Raji (cell line): Measurements from ENCODE around the gene SLC6A9.

Experiments
- POLR2A ChIP-seq: IDR thresholded peaks from 2 replicates; pipeline ENCODE4 v1.6.1; 2011; ENCODE audit warnings: low read depth, low read length, control low read depth; ENCODE audit not compliant: insufficient read depth

SLC6A9 gene

GRCh38 chr1:44031252-44032169 lies at the start of gene SLC6A9:
TSS of gene SLC6A9 (minus strand) at chr1:44031462. CDS start at chr1:44024277, 7,185 bp downstream.
- TF ChIP-seq POLR2A, result no peak

DNA sequence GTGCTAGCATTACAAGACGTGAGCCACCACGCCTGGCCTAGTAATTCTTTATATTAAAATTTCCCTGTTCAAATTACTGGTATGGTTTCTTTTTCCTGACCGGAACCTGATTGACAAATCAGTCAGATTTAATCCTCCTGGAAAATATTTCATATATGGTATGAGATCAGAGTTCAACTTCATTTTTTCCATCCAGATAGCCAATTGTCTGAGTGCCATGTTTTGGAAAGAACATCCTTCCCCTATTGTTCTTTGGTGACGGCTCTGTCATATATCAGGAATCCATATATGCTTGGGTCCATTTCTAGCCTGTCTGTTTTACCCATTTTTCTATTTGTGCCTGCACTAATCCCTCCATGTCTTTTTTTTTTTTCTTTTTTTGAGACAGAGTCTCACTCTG lies 48.3 kb upstream of the SLC6A9 start:
- no peak for TF ChIP-seq POLR2A

GRCh38 chr1:44078104-44078503 lies 46.8 kb upstream of the SLC6A9 start:
- no peak for TF ChIP-seq POLR2A

- TF ChIP-seq POLR2A, result no peak
Observed at GRCh38 chr1:44077421-44077820, 46.2 kb upstream of the SLC6A9 start.

- no peak for TF ChIP-seq POLR2A
Observed at GRCh38 chr1:44076066-44076465, 44.8 kb upstream of the SLC6A9 start.

GRCh38 chr1:44074415-44074814 lies 43.2 kb upstream of the SLC6A9 start:
- no peak for TF ChIP-seq POLR2A

GRCh38 chr1:44073528-44073927 lies 42.3 kb upstream of the SLC6A9 start:
- TF ChIP-seq POLR2A, result no peak

DNA sequence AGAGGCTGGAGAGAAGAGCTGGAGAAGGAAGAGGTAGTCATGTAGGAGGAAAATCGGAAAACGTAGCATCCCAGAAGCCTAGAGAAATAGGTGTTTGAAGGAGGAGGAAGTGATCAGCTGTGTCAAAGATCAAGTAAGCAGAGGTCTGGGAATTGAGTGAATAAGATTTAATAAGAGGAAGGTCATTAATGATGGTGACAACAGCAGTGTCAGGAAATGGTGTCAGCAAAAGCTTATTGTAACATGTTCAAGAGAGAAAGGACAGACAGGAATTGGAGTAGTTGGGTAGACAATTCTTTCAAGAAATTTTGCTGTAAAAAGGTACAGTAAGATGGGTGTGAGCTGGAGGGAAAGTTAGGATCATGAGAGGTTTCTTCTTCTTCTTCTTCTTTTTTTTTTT lies 41.6 kb upstream of the SLC6A9 start:
- no peak for TF ChIP-seq POLR2A

GRCh38 chr1:44072204-44072603 lies 40.9 kb upstream of the SLC6A9 start:
- no peak for TF ChIP-seq POLR2A

- TF ChIP-seq POLR2A, result no peak
Observed at GRCh38 chr1:44071461-44071860, 40.2 kb upstream of the SLC6A9 start.

DNA sequence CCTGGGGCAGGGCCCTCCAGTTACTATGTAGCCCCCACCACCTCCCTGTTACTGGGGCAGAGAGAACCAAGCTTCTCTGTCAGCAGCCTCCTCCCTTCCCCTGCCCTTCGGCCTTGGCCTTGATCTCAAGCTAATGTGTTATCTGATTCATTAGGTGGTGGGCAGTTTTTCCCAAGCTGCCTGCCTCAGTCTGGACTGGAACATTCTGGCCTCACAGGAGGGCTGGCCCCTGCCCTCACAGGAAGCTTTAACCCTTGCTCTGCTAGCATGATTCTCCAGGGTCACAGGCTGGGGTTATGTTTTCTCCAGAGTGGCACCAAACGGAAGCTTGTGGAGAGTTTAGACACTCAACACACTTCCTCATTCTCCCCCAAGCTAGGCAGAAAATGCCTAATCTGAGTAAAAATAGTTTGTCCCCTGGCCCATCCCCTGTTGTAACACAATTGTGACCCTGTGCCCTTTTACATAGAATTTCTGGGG lies 37.2 kb upstream of the SLC6A9 start:
- no peak for TF ChIP-seq POLR2A

- 0 out of 2 replicates have a peak, but pooled peaks have one; percentile 25 for TF ChIP-seq POLR2A
Observed at GRCh38 chr1:44067266-44068250, 36.3 kb upstream of the SLC6A9 start.

DNA sequence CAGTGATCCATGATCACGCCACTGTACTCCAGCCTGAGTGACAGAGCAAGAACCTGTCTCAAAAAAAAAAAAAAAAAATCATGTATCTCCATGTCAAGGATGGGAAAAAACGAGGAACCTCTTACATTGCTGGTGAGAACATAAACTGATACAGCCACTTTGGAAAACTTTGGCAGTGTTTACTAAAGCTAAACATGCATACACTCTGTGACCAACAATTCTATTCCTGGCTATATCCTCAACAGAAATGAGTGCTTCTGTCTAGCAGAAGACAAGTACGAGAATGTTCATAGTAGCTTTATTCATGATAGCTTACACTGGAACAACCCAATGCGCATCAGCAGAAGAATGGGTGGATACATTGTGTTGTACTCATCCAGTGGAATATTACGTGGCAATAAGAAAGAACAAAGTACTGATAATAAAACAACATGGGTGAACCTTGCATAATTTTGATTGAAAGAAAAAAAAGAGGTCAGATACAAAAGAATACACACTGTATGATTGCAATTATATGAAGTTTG lies 31.5 kb upstream of the SLC6A9 start:
- no peak for TF ChIP-seq POLR2A

DNA sequence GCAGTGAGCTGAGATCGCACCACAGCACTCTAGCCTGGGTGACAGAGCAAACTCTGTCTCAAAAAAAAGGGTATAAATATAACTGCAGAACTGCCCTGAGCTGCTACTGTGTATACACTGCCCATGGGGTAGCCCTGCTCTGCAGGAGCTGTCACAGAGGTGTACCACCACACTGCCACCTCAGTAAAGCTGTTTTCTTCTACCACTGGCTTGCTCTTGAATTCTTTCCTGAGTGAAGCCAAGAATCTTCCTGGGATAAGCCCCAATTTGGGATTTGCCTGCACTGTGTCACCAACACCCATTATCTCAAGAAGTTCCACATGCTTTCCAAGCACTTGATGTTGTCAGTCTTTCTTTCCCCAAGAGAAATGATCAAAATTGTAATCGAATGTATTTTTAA lies 30.6 kb upstream of the SLC6A9 start:
- TF ChIP-seq POLR2A, result no peak

GRCh38 chr1:44060830-44061267 lies 29.6 kb upstream of the SLC6A9 start:
- no peak for TF ChIP-seq POLR2A
